B cell (primary cell): ENCODE results near the gene IMMP2L. TPM values are rescaled to one million over a fixed set of nuclear protein-coding genes. Genes with fewer than 3 reads are reported as not detected.

Experiments
- ATAC-seq: fragments of 200-7000 bp; cut with Tn5 transposase; one replicate; pipeline ENCODE4 v1.10.0; 2021; ENCODE audit warnings: low read depth, mild to moderate bottlenecking, moderate number of reproducible peaks, moderate library complexity
- CTCF ChIA-PET: fragments of 350-600 bp; sonication (Branson Sonifier 250); formaldehyde crosslinking; loops from one replicate; lab custom pipeline; 2021; ENCODE audit warnings: antibody characterized with exemption, inconsistent platforms; lab: Charles Lee
- POLR2A ChIA-PET: fragments of 350-600 bp; sonication (Branson Sonifier 250); formaldehyde crosslinking; loops from one replicate; lab custom pipeline; 2021; ENCODE audit warnings: antibody characterized with exemption; lab: Charles Lee
- DNase-seq: peaks from one replicate; pipeline ENCODE4 v3.0.0; 2013
- H2AFZ ChIP-seq: 2 replicates; pipeline ENCODE4 v1.6.1; 2012; ENCODE audit warnings: mild to moderate bottlenecking, low read depth, low read length; ENCODE audit not compliant: insufficient read depth, poor library complexity, severe bottlenecking
- H3K27ac ChIP-seq, 2 donors: 1 replicate in 1 of 2; 2 replicates in 1 of 2; pipeline ENCODE4 v1.5.1; 2012 to 2013; ENCODE audit warnings: low read length in 2 of 2, mild to moderate bottlenecking in 2 of 2, moderate library complexity in 1 of 2
- H3K27me3 ChIP-seq, 4 experiments: fragments of 200-600 bp in 1 of 4; sonication (generic) in 1 of 4; replicated peaks in 1 of 4; 1 replicate in 2 of 4; 2 replicates in 2 of 4; pipeline versions ENCODE4 v1.6.1 to v1.7.0; 2013 to 2016; ENCODE audit warnings: low read length in 3 of 4, mild to moderate bottlenecking in 2 of 4, mixed read lengths in 1 of 4, moderate library complexity in 1 of 4; ENCODE audit not compliant: insufficient read depth in 4 of 4, control insufficient read depth in 3 of 4; ENCODE audit errors: control extremely low read depth in 1 of 4
- H3K36me3 ChIP-seq, 2 experiments: replicated peaks in 1 of 2; 1 replicate in 1 of 2; 2 replicates in 1 of 2; pipeline versions ENCODE4 v1.6.1 to v1.7.1; 2013; ENCODE audit warnings: low read length in 1 of 2; ENCODE audit not compliant: insufficient read depth in 2 of 2, control insufficient read depth in 1 of 2; ENCODE audit errors: control extremely low read depth in 1 of 2, extremely low read depth in 1 of 2
- H3K4me1 ChIP-seq, 2 donors: fragments of 200-600 bp in 1 of 2; sonication (generic) in 1 of 2; 1 replicate in 1 of 2; 2 replicates in 1 of 2; pipeline versions ENCODE4 v1.5.1 to v1.6.1; 2013 to 2017; ENCODE audit warnings: low read length in 2 of 2; ENCODE audit not compliant: control insufficient read depth in 2 of 2, insufficient read depth in 2 of 2
- H3K4me2 ChIP-seq: replicated peaks from 2 replicates; pipeline ENCODE3; 2012; ENCODE audit warnings: mild to moderate bottlenecking, low read depth, low read length; ENCODE audit not compliant: poor library complexity, severe bottlenecking
- H3K4me3 ChIP-seq, 5 experiments: fragments of 200-600 bp in 1 of 5; sonication (generic) in 1 of 5; 1 replicate in 3 of 5; 2 replicates in 2 of 5; pipeline versions ENCODE4 v1.5.1 to v1.7.0; 2011 to 2016; ENCODE audit warnings: low read length in 4 of 5, mild to moderate bottlenecking in 4 of 5, low read depth in 2 of 5, control low read depth in 1 of 5, moderate library complexity in 1 of 5; ENCODE audit not compliant: insufficient read depth in 1 of 5; ENCODE audit errors: control extremely low read depth in 1 of 5, extremely low read depth in 1 of 5
- H3K79me2 ChIP-seq: fragments of 200-600 bp; sonication (generic); one replicate; pipeline ENCODE4 v1.6.0; 2016; ENCODE audit warnings: low read length; ENCODE audit not compliant: control insufficient read depth, insufficient read depth
- H3K9ac ChIP-seq: fragments of 200-600 bp; sonication (generic); 2 replicates; pipeline ENCODE4 v1.6.1; 2017; ENCODE audit warnings: mild to moderate bottlenecking, low read length, moderate library complexity
- H3K9me3 ChIP-seq, 3 donors: one replicate each; pipeline versions ENCODE4 v1.6.1 to v1.7.1; 2013; ENCODE audit warnings: low read length in 2 of 3; ENCODE audit not compliant: control insufficient read depth in 2 of 3, insufficient read depth in 1 of 3; ENCODE audit errors: control extremely low read depth in 1 of 3
- H4K20me1 ChIP-seq: 2 replicates; pipeline ENCODE4 v1.6.0; 2012; ENCODE audit warnings: mild to moderate bottlenecking, low read length; ENCODE audit not compliant: insufficient read depth, control insufficient read depth, poor library complexity, severe bottlenecking
- H3K27ac Mint-ChIP-seq: one replicate; pipeline ENCODE4 v1.8.0; 2021; ENCODE audit warnings: mixed read lengths
- H3K27me3 Mint-ChIP-seq: one replicate; pipeline ENCODE4 v1.8.0; 2021; ENCODE audit warnings: mixed read lengths
- H3K4me1 Mint-ChIP-seq: one replicate; pipeline ENCODE4 v1.8.0; 2021; ENCODE audit warnings: mixed read lengths
- H3K4me3 Mint-ChIP-seq: one replicate; pipeline ENCODE4 v1.8.0; 2021; ENCODE audit warnings: mixed read lengths
- H3K9me3 Mint-ChIP-seq: one replicate; pipeline ENCODE4 v1.8.0; 2022; ENCODE audit warnings: mixed read lengths; ENCODE audit not compliant: insufficient read depth
- CTCF ChIP-seq: fragments of 200-600 bp; IDR thresholded peaks from one replicate; pipeline ENCODE4 v1.8.0; 2022; ENCODE audit warnings: antibody characterized with exemption, mild to moderate bottlenecking
- EZH2 ChIP-seq: IDR thresholded peaks from 2 replicates; pipeline ENCODE4 v1.6.1; 2012; ENCODE audit warnings: borderline replicate concordance, low read depth, mild to moderate bottlenecking, moderate library complexity, low read length; ENCODE audit not compliant: insufficient read depth, poor library complexity, severe bottlenecking
- WGBS: methylation state at CpG from one replicate; pipeline ENCODE4 v1.1.5; 2013; ENCODE audit warnings: missing lambda C conversion rate; ENCODE audit not compliant: insufficient coverage; 5-methylcytosine and 5-hydroxymethylcytosine counted together
- intact Hi-C: fragments of 100-400 bp; cut with micrococcal nuclease; formaldehyde crosslinking; loops from one replicate; pipeline ENCODE4 v1.10.0; 2022
- polyA plus RNA-seq: library from polyadenylated mRNA; depleted of rRNA; stranded (reverse); fragments of >200 nt; gene quantifications from 2 replicates; pipeline ENCODE4 v1.2.3, GENCODE V29; 2012
- total RNA-seq, 2 donors: library from RNA; stranded (reverse); fragments of 120-200 nt in 1 of 2; gene quantifications; 1 replicate in 1 of 2; 2 replicates in 1 of 2; pipeline versions ENCODE4 v1.2.3 to v1.2.4, GENCODE V29; 2013 to 2022

Gene IMMP2L
- total and polyA plus RNA-seq, 2 donors (not counting 1 experiment from before 2014, with no cell fraction given): 3.8 to 34.2 TPM

- no peak overlapping the region for H3K4me3 Mint-ChIP-seq
- Histone ChIP-seq H4K20me1 (no peaks in the 10 kb centered on the region), H3K79me2 (no peaks in the 10 kb centered on the region), H3K4me2 (no peak overlapping the region), H3K27me3 (no peaks in the 10 kb centered on the region), H3K9ac (no peak overlapping the region), H3K4me3 (no peak overlapping the region), H3K36me3 (no peaks in the 10 kb centered on the region), H3K27ac (no peak overlapping the region), H3K9me3 (no peaks in the 10 kb centered on the region), H3K4me1 (no peaks in the 10 kb centered on the region), H2AFZ (no peak overlapping the region)
- no peak for DNase-seq
- TF ChIP-seq EZH2: no peak
- TF ChIP-seq CTCF: no peak
- CTCF ChIA-PET: no interaction called here
- intact Hi-C loops: no loop called here
- ATAC-seq: no peak
- WGBS: 94% methylated on average over 2 of the region's 2 CpGs
- POLR2A ChIA-PET: no interaction called here
- H3K27ac Mint-ChIP-seq: no peak overlapping the region
- no peaks in the 10 kb centered on the region for H3K4me1 Mint-ChIP-seq
- H3K9me3 Mint-ChIP-seq: no peaks in the 10 kb centered on the region
- H3K27me3 Mint-ChIP-seq: no peaks in the 10 kb centered on the region
These were observed 671.1 kb downstream of the IMMP2L start for GRCh38 chr7:110891197-110891596.

GRCh38 chr7:110890101-110890500 lies 672.2 kb downstream of the IMMP2L start:
- H3K27me3 Mint-ChIP-seq: no peaks in the 10 kb centered on the region
- H3K9me3 ChIP-seq: no peaks in the 10 kb centered on the region

More at GRCh38 chr7:110890101-110890500, 672.2 kb downstream of the IMMP2L start:
- DNase-seq (no peak), ATAC-seq (no peak)
- H3K27ac Mint-ChIP-seq: no peak overlapping the region
- Histone ChIP-seq H3K27ac (no peak overlapping the region), H2AFZ (no peak overlapping the region), H3K4me2 (no peak overlapping the region), H3K9ac (no peak overlapping the region), H3K79me2 (no peaks in the 10 kb centered on the region), H4K20me1 (no peaks in the 10 kb centered on the region), H3K4me3 (no peak overlapping the region), H3K4me1 (no peaks in the 10 kb centered on the region), H3K27me3 (no peaks in the 10 kb centered on the region), H3K36me3 (no peaks in the 10 kb centered on the region)
- CTCF ChIA-PET: no interaction called here
- POLR2A ChIA-PET: no interaction called here
- no peaks in the 10 kb centered on the region for H3K9me3 Mint-ChIP-seq
- H3K4me3 Mint-ChIP-seq: no peak overlapping the region
- no peak for TF ChIP-seq EZH2
- TF ChIP-seq CTCF: no peak
- no CpG with 5 or more reads among the region's 4 CpGs for WGBS
- intact Hi-C loops: no loop called here
- H3K4me1 Mint-ChIP-seq: no peaks in the 10 kb centered on the region
